Activated CD4-positive, alpha-beta T cell treated with anti-CD3 and anti-CD28 coated beads, Interleukin-2, amount 50 U/mL, for 16 hours (primary cell): Measurements from ENCODE around the gene RNF121.

ENCODE experiments used
- DNase-seq: peaks from one replicate; pipeline ENCODE4 v3.0.0-alpha.2; 2020

The RNF121 gene

GRCh38 chr11:72007089-72007476 lies 78.2 kb downstream of the RNF121 start:
- no peak for DNase-seq

- DNase-seq: no peak
These were observed 78.7 kb downstream of the RNF121 start for GRCh38 chr11:72007587-72007986.

GRCh38 chr11:72008728-72009127 lies 79.9 kb downstream of the RNF121 start:
- no peak for DNase-seq

DNA sequence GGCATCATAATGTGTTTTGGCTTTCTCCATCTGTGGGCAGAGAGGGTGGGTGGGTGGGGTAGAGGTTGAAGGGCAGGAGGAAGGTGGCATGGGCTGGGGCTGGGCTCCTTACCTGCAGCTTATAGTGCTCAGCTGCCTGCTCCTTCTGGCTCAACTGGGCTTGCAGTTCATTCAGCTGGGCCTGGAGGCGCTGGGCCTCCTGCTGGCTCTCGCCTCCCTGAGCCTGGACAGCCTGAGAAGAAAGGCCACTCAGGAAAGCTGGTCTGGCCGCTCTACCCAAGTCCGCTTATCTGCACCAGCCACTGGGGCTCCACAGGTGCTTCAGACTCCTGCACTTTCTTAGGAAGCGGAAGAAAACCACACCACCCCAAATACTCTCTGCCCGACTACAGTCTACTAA lies 80.3 kb downstream of the RNF121 start:
- DNase-seq: no peak

DNA sequence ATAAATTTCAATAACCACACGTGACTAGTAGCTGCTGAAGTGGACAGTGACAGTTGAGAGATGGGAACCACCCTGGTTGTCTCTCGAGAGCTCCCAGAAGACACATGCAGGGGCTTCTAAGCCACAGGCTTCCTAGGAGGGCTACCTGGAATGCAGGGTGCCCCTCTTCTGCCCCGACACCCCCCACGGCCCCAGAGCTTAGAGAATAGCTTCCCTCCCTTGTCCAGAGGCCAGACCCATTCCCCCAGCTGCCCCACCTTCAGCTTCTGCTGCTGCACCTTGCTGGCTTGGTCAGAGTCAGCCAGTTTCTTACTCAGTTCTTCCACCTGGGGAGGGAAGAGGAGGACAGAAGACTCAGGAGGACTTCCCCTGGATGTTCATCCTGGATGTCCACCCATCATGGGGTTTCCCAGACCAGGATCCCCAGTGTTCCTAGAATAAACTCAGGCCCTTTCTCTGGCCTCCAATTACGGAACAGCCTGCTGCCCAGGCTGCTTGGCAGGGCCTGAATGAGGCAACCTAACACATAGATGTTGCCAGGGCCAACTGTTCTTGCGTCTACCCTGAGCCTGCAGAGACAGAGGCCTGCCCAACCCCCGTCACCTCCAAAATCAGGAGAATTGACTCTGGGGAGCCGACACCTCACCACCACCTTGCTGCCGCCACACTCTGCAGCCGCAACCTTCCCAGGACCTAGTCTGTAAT lies 81.8 kb downstream of the RNF121 start:
- no peak for DNase-seq

DNA sequence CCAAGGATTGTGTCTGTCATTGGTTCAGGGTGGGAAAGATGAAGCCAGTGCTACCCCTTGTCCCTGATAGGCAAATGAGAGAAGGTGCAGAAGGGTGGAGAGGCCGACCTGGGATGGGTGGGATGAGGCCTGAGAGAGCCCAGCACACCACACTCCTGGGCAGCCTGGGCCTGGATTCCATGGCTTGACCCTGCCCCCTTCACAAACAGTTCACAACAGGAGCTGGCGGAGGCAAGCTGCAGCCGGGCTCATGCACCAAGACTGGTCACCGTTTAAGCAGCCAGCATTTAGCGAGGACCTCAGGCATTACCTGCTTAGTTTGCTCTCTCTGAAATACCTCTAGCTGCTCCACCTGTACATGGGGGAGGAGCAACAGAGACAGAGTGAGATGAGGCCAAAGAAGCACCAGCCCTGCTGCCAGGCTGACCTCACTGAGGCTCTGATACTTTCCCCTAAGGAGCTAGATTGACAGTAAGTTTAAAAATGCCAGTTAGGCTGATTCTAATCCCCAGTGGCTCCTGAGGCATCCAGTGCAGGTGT lies 83.3 kb downstream of the RNF121 start:
- DNase-seq: no peak

GRCh38 chr11:72012897-72013721 lies 84.3 kb downstream of the RNF121 start:
- no peak for DNase-seq

- no peak for DNase-seq
These were observed 85.2 kb downstream of the RNF121 start for GRCh38 chr11:72013765-72014711.

GRCh38 chr11:72014761-72015320 lies 86.0 kb downstream of the RNF121 start:
- DNase-seq: no peak

GRCh38 chr11:72015511-72016061 lies 86.7 kb downstream of the RNF121 start:
- DNase-seq: no peak

DNA sequence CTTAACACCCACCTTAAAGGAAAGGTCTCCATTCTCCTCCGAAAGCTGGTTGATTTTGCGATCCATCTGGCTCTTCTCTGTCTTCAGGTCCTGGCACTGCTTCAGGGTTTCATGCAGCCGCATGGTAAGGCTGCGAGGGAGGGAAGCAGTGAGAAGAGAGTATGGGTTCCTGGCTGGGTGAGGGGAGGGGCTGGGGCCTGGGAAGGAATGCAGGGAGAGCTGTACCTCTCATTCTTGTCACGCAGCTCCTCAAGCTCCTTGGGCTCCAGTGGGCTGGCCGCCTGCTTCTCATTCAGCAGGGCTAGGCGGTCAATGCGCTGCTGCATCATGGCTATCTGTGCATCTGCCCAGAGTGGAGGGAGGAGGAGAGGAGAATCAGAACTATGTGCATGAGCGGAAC lies 89.3 kb downstream of the RNF121 start:
- no peak for DNase-seq

DNA sequence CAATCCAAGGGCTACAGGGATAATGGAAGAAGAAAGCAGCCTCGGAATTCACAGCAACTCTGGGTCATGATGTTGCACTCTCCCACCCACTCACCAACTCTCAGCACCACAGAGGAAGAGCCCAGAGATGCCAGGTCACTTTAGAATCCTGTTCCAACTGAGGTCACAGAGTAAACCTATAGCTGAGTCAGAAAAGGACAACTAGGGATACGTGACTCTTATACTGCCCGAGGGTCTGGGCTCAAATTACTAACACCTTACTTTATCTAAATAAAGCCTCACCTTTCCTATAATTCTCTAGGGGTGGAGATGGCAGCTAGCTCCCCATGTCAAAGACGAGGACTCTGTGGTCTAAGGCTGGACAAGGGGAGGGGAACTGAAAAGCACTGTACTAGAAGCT lies 94.5 kb downstream of the RNF121 start:
- DNase-seq: no peak

DNA sequence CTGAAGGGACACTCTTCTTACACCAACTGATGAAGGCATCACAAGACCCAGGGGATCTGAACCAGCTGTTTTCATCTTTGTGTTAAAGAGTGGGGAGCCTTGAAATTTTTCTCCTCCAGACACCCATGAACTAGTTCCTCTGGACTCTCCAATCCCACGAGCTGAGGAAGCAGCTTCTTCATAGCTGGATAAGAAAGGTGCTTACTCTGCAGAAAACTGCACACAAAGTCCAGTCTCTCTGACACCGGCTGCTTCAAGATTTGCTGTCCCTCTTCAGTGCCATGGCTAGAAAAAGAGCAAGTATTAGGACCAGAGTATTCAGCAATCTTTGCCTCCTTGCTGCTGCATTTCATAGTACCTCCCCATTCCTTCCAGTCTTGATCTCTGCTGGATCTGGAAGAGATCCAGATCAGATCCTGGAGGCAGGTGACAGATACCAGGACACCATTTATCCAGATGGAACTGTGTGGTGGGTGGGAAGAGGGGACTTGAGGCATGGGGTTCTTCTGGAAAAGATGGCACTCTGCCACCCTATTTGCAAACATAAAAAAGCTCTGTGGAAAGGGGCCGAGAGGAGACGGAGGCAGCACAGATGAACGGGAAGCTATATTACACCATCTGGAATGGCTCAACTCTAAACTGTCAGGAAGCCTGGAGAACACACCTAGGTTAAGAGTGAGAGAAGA lies 95.4 kb downstream of the RNF121 start:
- no peak for DNase-seq

DNA sequence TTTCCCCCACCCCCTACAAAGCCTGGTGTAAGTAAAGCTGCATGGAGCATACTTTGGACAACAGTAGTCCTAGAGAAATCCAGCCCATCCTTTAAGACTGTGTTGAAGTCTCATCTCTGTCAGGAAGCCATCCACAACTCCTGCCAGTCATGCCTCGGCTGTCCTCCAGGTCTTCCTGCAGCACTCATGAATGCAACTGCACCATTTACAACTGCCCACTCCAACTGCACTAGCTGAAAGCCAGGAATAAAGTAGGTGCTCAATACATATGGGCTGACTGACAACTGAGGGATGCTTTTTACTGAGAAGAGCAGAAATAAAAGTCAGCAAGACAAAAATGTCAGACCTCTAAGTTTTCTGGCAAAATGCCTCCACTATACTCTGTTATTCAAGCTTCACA lies 97.2 kb downstream of the RNF121 start:
- no peak for DNase-seq

DNA sequence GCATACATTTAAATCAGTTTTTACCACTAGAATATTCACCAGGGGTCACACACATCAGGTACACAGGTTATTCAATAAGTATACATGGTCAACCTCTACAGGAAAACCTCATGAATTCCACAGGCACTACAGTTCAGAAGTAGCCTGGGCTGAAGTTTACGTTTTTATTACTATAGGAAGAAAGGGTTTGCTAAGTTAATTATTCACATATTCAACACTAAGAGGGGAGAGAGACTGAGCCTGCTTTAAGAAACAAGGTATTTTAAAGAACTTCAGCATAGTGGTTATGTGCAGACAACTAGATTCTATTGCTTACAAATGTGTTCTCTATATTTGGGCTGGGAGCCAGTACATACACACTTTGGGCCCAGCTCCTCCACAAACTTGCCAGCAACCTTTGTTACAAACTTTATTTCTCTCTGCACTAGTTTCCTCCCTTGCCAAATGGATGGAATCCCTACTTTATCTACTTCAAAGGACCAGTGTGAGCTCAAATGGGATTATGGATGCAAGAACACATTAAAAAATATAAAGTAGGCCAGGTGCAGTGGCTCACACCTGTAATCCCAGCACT lies 101.7 kb downstream of the RNF121 start:
- no peak for DNase-seq

DNA sequence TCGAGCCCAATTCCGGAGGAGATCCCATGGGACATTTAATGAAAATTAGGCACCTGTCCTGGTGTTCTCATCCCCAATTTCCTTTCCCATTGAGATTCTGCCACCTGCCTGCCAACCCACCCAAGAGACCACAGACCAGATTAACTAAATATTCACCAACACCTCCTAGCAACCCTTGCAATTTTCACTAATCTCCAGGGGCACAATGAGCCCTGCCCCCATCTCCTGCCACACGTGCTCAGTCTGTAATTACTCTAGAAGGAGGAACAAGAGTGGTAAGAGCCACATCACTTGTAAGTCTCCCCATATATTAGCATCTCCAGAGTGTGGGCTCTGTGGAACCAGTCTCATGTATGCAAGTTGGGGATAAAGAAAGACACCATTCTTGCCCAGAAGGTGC lies 107.8 kb downstream of the RNF121 start:
- no peak for DNase-seq

- DNase-seq: no peak
These were observed 108.9 kb downstream of the RNF121 start for GRCh38 chr11:72037554-72038311.

- no peak for DNase-seq
These were observed 109.6 kb downstream of the RNF121 start for GRCh38 chr11:72038491-72038890.

DNA sequence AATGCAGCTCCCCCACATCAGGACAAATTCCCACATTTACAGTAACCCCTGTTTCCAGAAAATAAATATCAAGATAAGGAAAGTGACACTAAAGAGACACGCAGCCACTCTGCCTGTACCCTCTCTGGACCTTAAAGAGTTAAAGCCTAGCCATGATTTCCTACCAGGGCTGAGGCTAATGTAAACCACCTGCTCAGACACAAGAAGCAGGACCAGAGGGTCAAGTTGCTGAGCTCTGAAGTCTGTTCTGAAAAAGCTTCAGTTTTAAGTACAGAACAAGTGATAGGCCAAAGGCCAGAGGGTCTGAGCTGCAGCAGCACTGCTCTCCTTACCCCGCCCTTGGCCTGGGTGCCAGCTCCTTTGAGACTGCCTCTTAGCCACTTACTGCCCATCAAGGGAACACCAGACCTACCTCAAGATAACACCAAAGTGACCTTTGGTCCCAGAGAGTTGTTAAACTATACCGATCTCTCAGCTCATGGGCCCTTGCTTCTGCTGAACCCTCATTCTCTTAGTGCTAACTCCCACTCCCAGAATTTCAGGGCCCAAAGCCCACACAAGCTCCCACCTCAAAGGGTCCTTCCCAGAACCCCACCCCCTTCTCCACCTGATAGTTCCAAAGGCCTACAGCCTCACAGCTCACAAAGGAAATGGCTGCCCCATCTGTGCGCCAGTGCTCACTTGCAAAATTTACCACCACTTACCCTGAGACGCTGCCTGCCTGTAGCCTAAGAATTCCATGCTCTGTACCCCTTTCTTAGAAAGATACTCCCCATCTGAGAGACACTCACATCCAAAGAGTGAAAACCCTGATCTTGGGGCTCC lies 110.4 kb downstream of the RNF121 start:
- no peak for DNase-seq
